ENCODE measurements around the gene ACP6.
"Not testable (repeated sequence)": the region's sequence is repeated elsewhere in the genome, so short reads cannot be mapped to it uniquely, and the experiment has no call there.

The ACP6 gene

GRCh38 chr1:147670319-147671001 is at the start of gene ACP6:
Gene ACP6, minus strand, starts transcription at chr1:147670524. Its CDS starts 476 bp downstream, at chr1:147670048.
- DNase-seq: peak; percentile 89 to 93

GRCh38 chr1:147719711-147720225 is 49.4 kb upstream of the ACP6 start:
- DNase-seq: no peak

- no peak for DNase-seq
These were observed 48.8 kb upstream of the ACP6 start for GRCh38 chr1:147719029-147719698.

- no peak for DNase-seq
These were observed 47.4 kb upstream of the ACP6 start for GRCh38 chr1:147717706-147718097.

GRCh38 chr1:147717051-147717705 is 46.9 kb upstream of the ACP6 start:
- DNase-seq: no peak

- DNase-seq: no peak
These were observed 42.3 kb upstream of the ACP6 start for GRCh38 chr1:147712605-147713004.

GRCh38 chr1:147700042-147701006 is 30.0 kb upstream of the ACP6 start:
- peak; percentile 50 to 67 for DNase-seq

- no peak for DNase-seq
These were observed 29.3 kb upstream of the ACP6 start for GRCh38 chr1:147699686-147700041.

GRCh38 chr1:147683163-147683763 is 12.9 kb upstream of the ACP6 start:
- DNase-seq: no peak

GRCh38 chr1:147680608-147681235 is 10.4 kb upstream of the ACP6 start:
- DNase-seq: not testable (repeated sequence)

GRCh38 chr1:147677681-147678080 is 7.4 kb upstream of the ACP6 start:
- not testable (repeated sequence) for DNase-seq

GRCh38 chr1:147676311-147677085 is 6.2 kb upstream of the ACP6 start:
- DNase-seq: no peak

- DNase-seq: no peak
These were observed 3.5 kb upstream of the ACP6 start for GRCh38 chr1:147673816-147674215.

GRCh38 chr1:147673406-147673805 is 3.1 kb upstream of the ACP6 start:
- DNase-seq: no peak

- DNase-seq: peak; percentile 50 to 63
These were observed 630 bp downstream of the ACP6 start for GRCh38 chr1:147669469-147670318.

GRCh38 chr1:147665521-147665920 is 4.8 kb downstream of the ACP6 start:
- DNase-seq: no peak

GRCh38 chr1:147664206-147664605 is 6.1 kb downstream of the ACP6 start:
- DNase-seq: no peak

- no peak for DNase-seq
These were observed 15.8 kb downstream of the ACP6 start for GRCh38 chr1:147654511-147654910.

- DNase-seq: no peak
These were observed 18.0 kb downstream of the ACP6 start for GRCh38 chr1:147652306-147652705.

- no peak for DNase-seq
These were observed 18.9 kb downstream of the ACP6 start for GRCh38 chr1:147651466-147651865.
